ENCODE measurements around the gene ACP5. TPM values are rescaled to one million over a fixed set of nuclear protein-coding genes. Genes with fewer than 3 reads are reported as not detected.

Gene ACP5
- total RNA-seq, 1 experiment from 2014 or later: not detected

- H3K4me1 ChIP-seq (ENCODE audit: insufficient read depth, low read length): peaks cover 6% of the 10 kb centered on the region; the same call in 1 of the 2 replicates
- no peaks in the 10 kb centered on the region for H3F3A ChIP-seq (ENCODE audit: low read length, unreplicated experiment)
- H3K9ac ChIP-seq (ENCODE audit: low read length): no peak overlapping the region
- H3K9me2 ChIP-seq (replicated peaks; ENCODE audit: low read length): no peaks in the 10 kb centered on the region
- H3K27ac ChIP-seq (ENCODE audit: low read length): no peak overlapping the region
- peaks cover 15% of the 10 kb centered on the region; the same call in 1 of the 2 replicates for H4K20me1 ChIP-seq (ENCODE audit: low read length)
- no TSS peak for BruUV-seq (replicated peaks)
- ATAC-seq (no peak), DNase-seq (no peak)
- H3K79me2 ChIP-seq (ENCODE audit: low read length): peaks cover 27% of the 10 kb centered on the region
- TF ChIP-seq EZH2phosphoT487 (IDR thresholded peaks at IDR 0.05; ENCODE audit: borderline replicate concordance, low read length) (no peak), EZH2 (IDR thresholded peaks at IDR 0.05; ENCODE audit: low read length, unreplicated experiment) (no peak), CTCF (conservative IDR thresholded peaks at IDR 0.05; ENCODE audit: low read depth, low read length) (no peak)
- ChIA-PET POLR2A (ENCODE audit: unreplicated experiment) (no interaction called here), CTCF (no interaction called here)
- no peak overlapping the region for H3K4me3 ChIP-seq (ENCODE audit: low read length)
- no peaks in the 10 kb centered on the region for H3K27me3 ChIP-seq (ENCODE audit: low read length)
- intact Hi-C loops (cut with micrococcal nuclease): no loop called here
- H3K4me2 ChIP-seq (ENCODE audit: low read length): no peak overlapping the region
- no peak overlapping the region for H2AFZ ChIP-seq (ENCODE audit: low read length)
- H3K36me3 ChIP-seq (ENCODE audit: low read depth, low read length): peaks cover 27% of the 10 kb centered on the region; the same call in 1 of the 2 replicates
- no peaks in the 10 kb centered on the region for H3K9me3 ChIP-seq (ENCODE audit: low read length)
Observed at GRCh38 chr19:11552666-11553372, 24.6 kb downstream of the ACP5 start.

GRCh38 chr19:11551603-11552235 lies 25.7 kb downstream of the ACP5 start:
- ChIA-PET CTCF (no interaction called here), POLR2A (ENCODE audit: unreplicated experiment) (no interaction called here)
- DNase-seq: no peak
- H3K9me2 ChIP-seq (replicated peaks; ENCODE audit: low read length): no peaks in the 10 kb centered on the region
- peaks cover 16% of the 10 kb centered on the region for H3K79me2 ChIP-seq (ENCODE audit: low read length)
- H3K27me3 ChIP-seq (ENCODE audit: low read length): no peaks in the 10 kb centered on the region
- no peak overlapping the region for H3K27ac ChIP-seq (ENCODE audit: low read length)
- H2AFZ ChIP-seq (ENCODE audit: low read length): no peak overlapping the region
- BruUV-seq (replicated peaks): no TSS peak
- H4K20me1 ChIP-seq (ENCODE audit: low read length): peaks cover 8% of the 10 kb centered on the region; the same call in 1 of the 2 replicates
- H3K9ac ChIP-seq (ENCODE audit: low read length): no peak overlapping the region
- peak; percentile 58 for TF ChIP-seq CTCF (conservative IDR thresholded peaks at IDR 0.05; ENCODE audit: low read depth, low read length)
- TF ChIP-seq EZH2 (IDR thresholded peaks at IDR 0.05; ENCODE audit: low read length, unreplicated experiment): no peak
- TF ChIP-seq EZH2phosphoT487 (IDR thresholded peaks at IDR 0.05; ENCODE audit: borderline replicate concordance, low read length): no peak
- H3F3A ChIP-seq (ENCODE audit: low read length, unreplicated experiment): no peaks in the 10 kb centered on the region
- peaks cover under 1% of the 10 kb centered on the region; the same call in 1 of the 2 replicates for H3K4me1 ChIP-seq (ENCODE audit: insufficient read depth, low read length)
- peaks cover 27% of the 10 kb centered on the region; the same call in 1 of the 2 replicates for H3K36me3 ChIP-seq (ENCODE audit: low read depth, low read length)
- no peaks in the 10 kb centered on the region for H3K9me3 ChIP-seq (ENCODE audit: low read length)
- intact Hi-C loops (cut with micrococcal nuclease): no loop called here
- H3K4me2 ChIP-seq (ENCODE audit: low read length): no peak overlapping the region
- no peak overlapping the region for H3K4me3 ChIP-seq (ENCODE audit: low read length)
- ATAC-seq: peak; percentile 70

- CTCF ChIA-PET: no interaction called here
- Histone ChIP-seq H3K9me2 (replicated peaks; ENCODE audit: low read length) (no peaks in the 10 kb centered on the region), H3K4me3 (ENCODE audit: low read length) (no peak overlapping the region), H3K79me2 (ENCODE audit: low read length) (peaks cover 2% of the 10 kb centered on the region), H2AFZ (ENCODE audit: low read length) (no peak overlapping the region), H3K36me3 (ENCODE audit: low read depth, low read length) (peaks cover 21% of the 10 kb centered on the region; the same call in 1 of the 2 replicates), H3K27ac (ENCODE audit: low read length) (no peak overlapping the region), H3K4me2 (ENCODE audit: low read length) (no peak overlapping the region), H4K20me1 (ENCODE audit: low read length) (peaks cover under 1% of the 10 kb centered on the region; the same call in 1 of the 2 replicates), H3K4me1 (ENCODE audit: insufficient read depth, low read length) (peaks cover 5% of the 10 kb centered on the region; the same call in 1 of the 2 replicates), H3F3A (ENCODE audit: low read length, unreplicated experiment) (no peaks in the 10 kb centered on the region), H3K9me3 (ENCODE audit: low read length) (no peaks in the 10 kb centered on the region), H3K27me3 (ENCODE audit: low read length) (no peaks in the 10 kb centered on the region), H3K9ac (ENCODE audit: low read length) (no peak overlapping the region)
- DNase-seq (no peak), ATAC-seq (no peak)
- intact Hi-C loops (cut with micrococcal nuclease): no loop called here
- TF ChIP-seq CTCF (conservative IDR thresholded peaks at IDR 0.05; ENCODE audit: low read depth, low read length) (no peak), EZH2 (IDR thresholded peaks at IDR 0.05; ENCODE audit: low read length, unreplicated experiment) (no peak), EZH2phosphoT487 (IDR thresholded peaks at IDR 0.05; ENCODE audit: borderline replicate concordance, low read length) (no peak)
- BruUV-seq (replicated peaks): no TSS peak
- POLR2A ChIA-PET (ENCODE audit: unreplicated experiment): no interaction called here
Observed at GRCh38 chr19:11550265-11550664, 27.2 kb downstream of the ACP5 start.

All from PC-3 (cell line).